Thyroid gland (tissue), 4 donors: ENCODE data around the gene HLCS.
"Not testable (repeated sequence)": the region's sequence is repeated elsewhere in the genome, so short reads cannot be mapped to it uniquely, and the experiment has no call there.

Experiments
- POLR2A ChIP-seq, 2 donors: fragments of 450-650 bp; IDR thresholded peaks; one replicate each; pipeline ENCODE4 v1.6.1; 2017; ENCODE audit warnings: antibody characterized with exemption in 2 of 2, mild to moderate bottlenecking in 2 of 2, moderate library complexity in 1 of 2
- TF ChIP-seq, protein P1 (sequence below), 6 experiments: fragments of 200-600 bp in 3 of 6; fragments of 450-650 bp in 3 of 6; sonication (generic) in 3 of 6; IDR thresholded peaks; one replicate each; pipeline ENCODE4 v1.5.1; 2016 to 2019; ENCODE audit warnings: antibody characterized with exemption in 6 of 6, mild to moderate bottlenecking in 2 of 6, inconsistent platforms in 1 of 6, moderate library complexity in 1 of 6

DNA sequence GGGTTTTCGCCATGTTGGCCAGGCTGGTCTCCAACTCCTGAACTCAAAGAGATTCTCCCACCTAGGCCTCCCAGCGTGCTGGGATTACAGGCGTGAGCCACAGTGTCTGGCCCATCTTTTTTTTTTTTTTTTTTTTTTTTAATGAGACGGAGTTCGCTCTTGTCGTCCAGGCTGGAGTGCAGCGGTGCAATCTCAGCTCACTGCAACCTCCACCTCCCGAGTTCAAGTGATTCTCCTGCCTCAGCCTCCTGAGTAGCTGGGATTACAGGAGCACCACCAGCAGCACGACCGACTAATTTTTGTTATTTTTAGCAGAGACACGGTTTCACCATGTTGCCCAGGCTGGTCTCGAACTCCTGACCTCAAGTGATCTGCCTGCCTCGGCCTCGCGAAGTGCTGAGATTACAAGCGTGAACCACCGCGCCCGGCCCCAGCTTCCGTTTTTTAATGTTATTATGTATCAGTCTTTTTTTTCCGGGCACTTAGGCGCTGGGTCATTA lies 22.8 kb upstream of the HLCS start:
- TF ChIP-seq, protein P1, sequence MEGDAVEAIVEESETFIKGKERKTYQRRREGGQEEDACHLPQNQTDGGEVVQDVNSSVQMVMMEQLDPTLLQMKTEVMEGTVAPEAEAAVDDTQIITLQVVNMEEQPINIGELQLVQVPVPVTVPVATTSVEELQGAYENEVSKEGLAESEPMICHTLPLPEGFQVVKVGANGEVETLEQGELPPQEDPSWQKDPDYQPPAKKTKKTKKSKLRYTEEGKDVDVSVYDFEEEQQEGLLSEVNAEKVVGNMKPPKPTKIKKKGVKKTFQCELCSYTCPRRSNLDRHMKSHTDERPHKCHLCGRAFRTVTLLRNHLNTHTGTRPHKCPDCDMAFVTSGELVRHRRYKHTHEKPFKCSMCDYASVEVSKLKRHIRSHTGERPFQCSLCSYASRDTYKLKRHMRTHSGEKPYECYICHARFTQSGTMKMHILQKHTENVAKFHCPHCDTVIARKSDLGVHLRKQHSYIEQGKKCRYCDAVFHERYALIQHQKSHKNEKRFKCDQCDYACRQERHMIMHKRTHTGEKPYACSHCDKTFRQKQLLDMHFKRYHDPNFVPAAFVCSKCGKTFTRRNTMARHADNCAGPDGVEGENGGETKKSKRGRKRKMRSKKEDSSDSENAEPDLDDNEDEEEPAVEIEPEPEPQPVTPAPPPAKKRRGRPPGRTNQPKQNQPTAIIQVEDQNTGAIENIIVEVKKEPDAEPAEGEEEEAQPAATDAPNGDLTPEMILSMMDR (IDR thresholded peaks at IDR 0.05), result not testable (repeated sequence)
- not testable (repeated sequence) for TF ChIP-seq POLR2A (IDR thresholded peaks at IDR 0.05)
